Stimulated activated CD4-positive, alpha-beta T cell treated with anti-CD3 and anti-CD28 coated beads, Interleukin-4, amount 100 ng/mL, for 24 hours (primary cell): Measurements from ENCODE around the gene COL18A1.
"Not testable (repeated sequence)": the region's sequence is repeated elsewhere in the genome, so short reads cannot be mapped to it uniquely, and the experiment has no call there.

Experiments used
- DNase-seq: peaks from one replicate; pipeline ENCODE4 v3.0.0-alpha.2; 2020

COL18A1 gene

GRCh38 chr21:45550522-45551210 lies 145.7 kb downstream of the COL18A1 start:
- peak; percentile 63 for DNase-seq

- peak; percentile 54 for DNase-seq
Observed at GRCh38 chr21:45551316-45551715, 146.4 kb downstream of the COL18A1 start.

GRCh38 chr21:45551783-45552695 lies 147.1 kb downstream of the COL18A1 start:
- no peak for DNase-seq

- DNase-seq: no peak
Observed at GRCh38 chr21:45552696-45553391, 147.9 kb downstream of the COL18A1 start.

GRCh38 chr21:45554477-45555175 lies 149.7 kb downstream of the COL18A1 start:
- peak; percentile 86 for DNase-seq

- DNase-seq: no peak
Observed at GRCh38 chr21:45555251-45555556, 150.2 kb downstream of the COL18A1 start.

- DNase-seq: no peak
Observed at GRCh38 chr21:45555557-45556301, 150.8 kb downstream of the COL18A1 start.

- no peak for DNase-seq
Observed at GRCh38 chr21:45556302-45556644, 151.3 kb downstream of the COL18A1 start.

- no peak for DNase-seq
Observed at GRCh38 chr21:45556645-45557615, 152.0 kb downstream of the COL18A1 start.

- no peak for DNase-seq
Observed at GRCh38 chr21:45557616-45558043, 152.7 kb downstream of the COL18A1 start.

GRCh38 chr21:45558044-45558721 lies 153.2 kb downstream of the COL18A1 start:
- no peak for DNase-seq

GRCh38 chr21:45559216-45560105 lies 154.5 kb downstream of the COL18A1 start:
- DNase-seq: no peak

- DNase-seq: no peak
Observed at GRCh38 chr21:45560106-45561021, 155.4 kb downstream of the COL18A1 start.

GRCh38 chr21:45561241-45561640 lies 156.3 kb downstream of the COL18A1 start:
- not testable (repeated sequence) for DNase-seq

GRCh38 chr21:45562402-45562801 lies 157.4 kb downstream of the COL18A1 start:
- no peak for DNase-seq

- no peak for DNase-seq
Observed at GRCh38 chr21:45562965-45563364, 158.0 kb downstream of the COL18A1 start.
